Measurements from ENCODE around the gene MX2.
A peak's percentile ranks its signal among the peaks of the same experiment; 100 is the strongest.
"Not testable (repeated sequence)": the region's sequence is repeated elsewhere in the genome, so short reads cannot be mapped to it uniquely, and the experiment has no call there.

MX2 gene

GRCh38 chr21:41361786-41362604, at the start of gene MX2:
Gene MX2 (plus strand): TSS chr21:41362027. CDS start chr21:41376907, 14,880 bp downstream.
- peak; percentile 53 for DNase-seq (ENCODE audit: low read depth)

GRCh38 chr21:41313285-41314164, 48.3 kb upstream of the MX2 start:
- DNase-seq (ENCODE audit: low read depth): not testable (repeated sequence)

- DNase-seq (ENCODE audit: low read depth): no peak
Measured at GRCh38 chr21:41315726-41316125, 46.1 kb upstream of the MX2 start.

GRCh38 chr21:41316200-41317062, 45.4 kb upstream of the MX2 start, which contains the start of gene FAM3B:
Gene FAM3B (plus strand): TSS chr21:41316801. CDS start chr21:41316880, 79 bp downstream.
- DNase-seq (ENCODE audit: low read depth): no peak

- DNase-seq (ENCODE audit: low read depth): no peak
Measured at GRCh38 chr21:41317063-41317392, 44.8 kb upstream of the MX2 start.

GRCh38 chr21:41317458-41317857, 44.4 kb upstream of the MX2 start:
- no peak for DNase-seq (ENCODE audit: low read depth)

GRCh38 chr21:41318218-41318617, 43.6 kb upstream of the MX2 start:
- DNase-seq (ENCODE audit: low read depth): no peak

GRCh38 chr21:41319273-41319672, 42.6 kb upstream of the MX2 start:
- no peak for DNase-seq (ENCODE audit: low read depth)

GRCh38 chr21:41321211-41321907, 40.5 kb upstream of the MX2 start:
- DNase-seq (ENCODE audit: low read depth): no peak

- no peak for DNase-seq (ENCODE audit: low read depth)
Measured at GRCh38 chr21:41321908-41322495, 39.8 kb upstream of the MX2 start.

GRCh38 chr21:41322496-41323382, 39.1 kb upstream of the MX2 start:
- DNase-seq (ENCODE audit: low read depth): no peak

- no peak for DNase-seq (ENCODE audit: low read depth)
Measured at GRCh38 chr21:41325138-41325912, 36.5 kb upstream of the MX2 start.

GRCh38 chr21:41326414-41327080, 35.3 kb upstream of the MX2 start:
- no peak for DNase-seq (ENCODE audit: low read depth)

GRCh38 chr21:41327753-41328152, 34.1 kb upstream of the MX2 start:
- no peak for DNase-seq (ENCODE audit: low read depth)

- no peak for DNase-seq (ENCODE audit: low read depth)
Measured at GRCh38 chr21:41328660-41329607, 32.9 kb upstream of the MX2 start.

- no peak for DNase-seq (ENCODE audit: low read depth)
Measured at GRCh38 chr21:41333752-41334151, 28.1 kb upstream of the MX2 start.

GRCh38 chr21:41337515-41337914, 24.3 kb upstream of the MX2 start:
- no peak for DNase-seq (ENCODE audit: low read depth)

GRCh38 chr21:41338455-41338854, 23.4 kb upstream of the MX2 start:
- DNase-seq (ENCODE audit: low read depth): no peak
